HG03342 (cell line): ENCODE results near the gene CPNE4.

Experiments used
- ATAC-seq: cut with Tn5 transposase; IDR thresholded peaks from one replicate; pipeline ENCODE4 v1.9.1; 2021; ENCODE audit warnings: mild to moderate bottlenecking, moderate library complexity; ENCODE audit not compliant: unreplicated experiment

Gene CPNE4

DNA sequence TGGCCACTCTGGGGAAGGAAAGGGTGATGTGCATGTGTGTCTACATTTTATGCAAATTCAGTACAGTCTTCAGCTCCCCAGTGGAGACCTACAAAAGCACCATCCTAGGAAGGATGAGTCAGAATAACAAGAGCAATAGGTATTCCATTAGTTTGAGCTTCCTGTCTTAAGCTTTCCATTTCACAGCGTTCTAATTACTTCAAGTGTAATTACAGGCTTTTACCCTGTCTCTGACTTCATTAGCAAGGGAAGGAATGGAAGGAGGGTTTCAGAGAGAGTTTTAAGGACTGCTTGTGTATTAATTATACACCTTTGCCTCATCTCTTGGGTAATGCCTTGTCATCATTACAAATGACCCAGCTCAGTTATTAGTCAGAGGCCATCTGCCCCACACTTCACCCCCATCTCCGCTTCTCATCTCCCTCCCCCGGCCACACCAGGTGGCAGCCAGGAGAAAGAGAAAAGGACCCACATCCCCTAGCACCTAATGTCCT lies 329.2 kb downstream of the CPNE4 start:
- ATAC-seq, result peak; percentile 84

GRCh38 chr3:131705099-131705498 lies 329.7 kb downstream of the CPNE4 start:
- ATAC-seq, result no peak

DNA sequence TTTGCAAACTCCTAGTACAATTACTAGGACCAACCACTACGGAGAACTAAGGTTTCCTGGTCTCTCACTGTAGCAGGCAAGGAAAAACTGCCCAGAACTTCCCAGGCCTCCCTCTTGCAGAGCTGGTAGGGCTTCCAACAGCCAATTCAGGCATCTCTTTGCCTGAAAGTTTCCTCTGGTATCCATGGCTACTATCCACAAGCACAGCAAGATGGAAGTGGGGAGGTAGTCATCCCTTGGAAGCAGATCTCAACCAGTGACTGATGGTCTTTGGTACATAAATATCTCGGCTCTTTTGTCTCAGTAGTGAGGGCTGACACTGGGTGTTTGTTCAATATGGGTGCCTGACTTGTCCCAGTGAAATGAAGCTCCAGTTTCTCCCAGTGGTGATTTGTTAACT lies 330.7 kb downstream of the CPNE4 start:
- ATAC-seq, result no peak

DNA sequence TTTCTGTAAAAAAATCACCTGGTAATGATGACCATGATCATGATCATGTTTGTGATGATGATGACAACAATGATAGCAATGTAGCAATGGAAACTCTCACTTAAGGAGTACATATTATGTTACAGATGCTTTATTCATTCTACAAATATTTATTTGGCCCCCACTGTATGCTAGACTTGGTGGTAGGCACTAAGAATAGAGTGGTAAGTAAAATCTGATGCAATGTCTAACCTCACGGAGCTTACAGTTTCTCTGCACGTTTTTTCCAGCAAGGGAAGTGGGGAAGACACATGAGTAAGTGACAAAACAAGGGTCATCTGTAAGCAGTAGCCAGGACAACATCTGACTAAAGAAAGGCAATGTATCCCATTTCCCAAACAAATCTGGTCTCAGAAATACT lies 332.7 kb downstream of the CPNE4 start:
- ATAC-seq, result no peak

DNA sequence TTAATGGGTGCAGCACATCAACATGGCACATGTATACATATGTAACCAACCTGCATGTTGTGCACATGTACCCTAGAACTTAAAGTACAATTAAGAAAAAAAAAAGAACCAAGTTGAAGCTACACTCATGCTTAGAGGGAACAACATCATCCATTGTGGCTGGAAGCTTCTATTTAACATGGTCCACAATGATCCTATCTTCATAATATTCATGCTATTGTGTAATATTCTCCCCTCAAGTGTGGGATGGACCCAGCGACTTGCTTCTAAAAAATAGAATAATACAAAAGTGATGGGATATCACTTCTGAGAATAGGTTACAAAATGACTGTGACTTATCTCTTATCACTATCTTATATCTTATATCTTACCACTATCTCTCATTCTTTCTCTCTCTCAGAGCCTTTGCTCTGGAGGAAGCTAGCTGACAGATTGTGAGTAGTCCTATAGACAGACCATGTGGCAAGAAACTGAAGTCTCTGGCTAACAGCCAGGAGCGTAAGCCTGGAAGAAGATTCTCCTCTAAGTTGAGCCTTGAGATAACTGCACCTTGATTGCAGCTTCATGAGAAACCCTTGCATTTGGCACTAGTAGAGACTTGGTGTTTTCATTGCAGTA lies 333.6 kb downstream of the CPNE4 start:
- ATAC-seq, result no peak

DNA sequence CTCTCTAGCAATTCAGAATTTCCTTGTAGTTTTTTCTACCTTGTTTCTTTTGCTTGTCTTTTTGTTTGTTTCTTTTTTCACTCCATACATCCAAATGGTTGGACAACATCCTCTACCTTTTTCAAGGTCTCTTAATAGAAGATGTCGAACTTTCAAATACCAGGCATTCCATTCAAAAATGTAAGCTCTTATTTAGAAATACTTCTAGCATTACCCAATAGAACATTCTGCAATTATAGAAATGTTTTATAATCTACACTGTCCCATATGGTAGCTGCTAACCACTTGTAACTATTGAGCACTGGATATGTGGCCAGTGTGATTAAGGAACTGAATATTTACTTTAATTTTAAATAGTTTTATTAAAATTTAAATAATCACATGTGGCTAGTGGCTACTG lies 335.8 kb downstream of the CPNE4 start:
- ATAC-seq, result no peak

GRCh38 chr3:131694376-131694775 lies 340.4 kb downstream of the CPNE4 start:
- ATAC-seq, result no peak

DNA sequence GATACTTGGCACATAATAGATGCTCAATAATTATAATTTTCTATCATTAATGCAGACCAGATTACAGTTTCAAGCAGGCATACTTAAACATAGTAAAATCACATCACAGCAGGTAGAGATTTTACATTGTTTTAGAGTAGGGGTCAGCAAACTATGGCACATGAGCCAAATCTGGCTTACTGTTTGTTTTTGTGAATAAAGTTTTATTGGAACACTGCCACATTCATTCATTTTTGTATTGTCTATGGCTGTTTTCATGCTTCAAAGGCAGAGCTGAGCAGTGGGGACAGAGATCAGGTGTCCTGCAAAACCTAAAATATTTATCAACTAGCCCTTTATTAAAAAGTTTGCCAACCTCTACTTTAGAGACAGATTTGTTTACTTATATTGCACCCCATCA lies 342.5 kb downstream of the CPNE4 start:
- no peak for ATAC-seq

GRCh38 chr3:131690800-131691199 lies 344.0 kb downstream of the CPNE4 start:
- no peak for ATAC-seq

GRCh38 chr3:131688370-131688769 lies 346.4 kb downstream of the CPNE4 start:
- no peak for ATAC-seq

- ATAC-seq, result no peak
These were observed 365.2 kb downstream of the CPNE4 start for GRCh38 chr3:131669600-131669999.

DNA sequence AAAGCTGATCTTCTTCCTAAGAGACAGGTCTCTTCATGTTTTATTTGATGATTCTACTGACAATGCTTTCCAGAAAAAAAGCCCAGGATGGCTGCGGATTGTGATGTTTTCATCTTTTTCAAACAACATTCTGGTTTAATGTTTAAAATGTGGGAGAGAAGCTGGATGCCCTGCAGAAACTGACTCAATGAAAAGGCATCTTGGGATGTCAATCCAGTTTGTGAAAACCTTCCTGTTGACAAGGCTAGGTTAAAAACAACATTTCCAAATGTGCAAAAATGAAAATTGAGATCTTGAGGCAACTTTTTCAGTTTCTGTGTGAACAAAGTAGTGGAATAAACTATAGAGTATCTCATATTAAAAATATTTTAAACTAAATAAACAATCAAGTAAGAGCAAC lies 376.0 kb downstream of the CPNE4 start:
- no peak for ATAC-seq

GRCh38 chr3:131658115-131658514 lies 376.7 kb downstream of the CPNE4 start:
- ATAC-seq, result no peak

DNA sequence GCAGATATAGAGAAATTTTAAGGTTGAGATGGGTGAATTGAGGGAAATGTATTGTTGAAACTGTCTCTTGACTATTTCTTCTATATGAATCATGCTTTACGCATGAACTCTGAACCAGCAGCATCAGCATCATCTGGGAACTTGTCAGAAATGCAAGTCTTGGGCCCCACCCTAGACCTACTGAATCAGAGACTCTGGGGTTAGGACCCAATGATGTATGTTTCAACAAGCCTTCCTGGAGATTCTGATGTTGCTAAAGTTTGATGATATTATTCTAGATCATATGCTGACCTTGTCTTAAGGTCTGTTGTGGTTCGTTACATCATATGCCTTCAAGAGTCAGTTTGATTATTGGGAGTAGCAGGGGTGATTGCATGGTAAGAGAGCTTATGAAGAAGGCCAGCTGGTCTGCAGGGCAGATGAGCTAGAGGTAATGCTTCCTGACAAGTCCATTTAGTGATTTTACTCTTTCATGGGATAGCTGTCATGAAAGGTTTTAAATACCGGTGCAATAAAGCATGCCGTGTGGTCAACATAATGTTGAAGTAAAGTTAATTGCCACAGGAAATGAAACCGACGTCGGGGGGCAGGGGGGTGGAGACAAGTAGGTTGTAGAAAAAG lies 379.6 kb downstream of the CPNE4 start:
- ATAC-seq, result no peak

DNA sequence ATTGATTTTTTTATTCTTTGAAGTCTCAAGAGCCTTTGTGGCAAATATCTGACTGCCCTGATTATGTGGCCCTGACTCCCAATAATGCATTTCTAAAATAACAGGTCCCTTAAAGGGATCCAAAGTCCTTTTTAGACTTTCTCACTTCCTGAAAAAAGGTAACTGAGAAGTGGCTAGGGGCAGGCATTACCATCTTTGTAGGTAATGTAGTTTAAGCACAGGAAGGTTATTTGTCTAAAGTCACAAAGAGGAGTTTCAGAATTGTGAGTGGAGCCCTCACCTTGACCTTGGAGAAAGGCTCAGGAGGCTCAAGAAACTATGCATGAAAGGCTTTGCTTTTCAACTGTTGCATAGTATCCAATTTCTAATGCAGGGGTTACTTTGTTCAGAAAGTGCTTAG lies 389.2 kb downstream of the CPNE4 start:
- no peak for ATAC-seq

DNA sequence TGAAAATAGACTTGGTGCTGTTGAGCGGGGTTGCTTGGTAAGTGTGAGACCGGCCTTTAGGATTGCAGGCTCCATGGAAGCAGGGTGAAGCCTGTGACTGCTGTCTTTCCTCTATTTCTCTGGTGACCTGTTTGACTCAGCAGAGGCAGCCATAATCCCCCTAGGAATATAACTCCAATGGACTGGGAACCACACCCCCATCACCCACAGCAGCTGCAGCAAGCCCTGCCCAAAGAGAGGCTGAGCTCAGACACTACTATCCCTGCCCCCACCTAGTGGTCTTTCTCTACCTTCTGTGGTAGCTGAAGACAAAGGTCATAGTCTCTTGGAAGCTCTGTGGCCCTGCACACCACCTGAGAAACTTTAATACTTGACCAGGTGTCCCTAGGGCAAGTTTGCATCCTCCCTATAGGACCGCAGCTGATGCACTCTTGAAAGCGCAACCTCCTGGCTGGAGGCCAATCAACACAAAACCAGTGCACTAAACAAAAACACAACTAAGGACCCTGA lies 398.5 kb downstream of the CPNE4 start:
- ATAC-seq, result no peak

DNA sequence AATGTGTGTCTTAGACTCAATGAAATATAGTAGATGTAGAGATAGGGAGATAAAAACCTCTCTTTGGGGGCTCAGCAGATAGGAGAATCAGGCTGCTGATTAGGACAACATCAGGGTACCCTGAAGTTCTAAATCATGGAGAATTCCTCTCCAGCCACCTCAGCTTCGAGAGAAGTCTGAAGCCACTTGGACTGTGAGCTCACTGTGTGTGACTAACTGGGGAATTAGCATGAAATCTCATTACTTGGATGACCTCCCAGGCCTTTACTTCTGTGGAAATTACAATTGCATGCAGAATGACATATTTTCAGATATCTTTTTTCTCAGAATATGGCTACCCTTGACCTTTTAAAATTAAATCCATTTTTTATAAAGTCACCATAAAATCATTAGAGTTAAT lies 404.0 kb downstream of the CPNE4 start:
- no peak for ATAC-seq

- peak; percentile 98 for ATAC-seq
These were observed 404.7 kb downstream of the CPNE4 start for GRCh38 chr3:131630097-131630496.

GRCh38 chr3:131623431-131623830 lies 411.4 kb downstream of the CPNE4 start:
- ATAC-seq, result no peak

- ATAC-seq, result no peak
These were observed 412.1 kb downstream of the CPNE4 start for GRCh38 chr3:131622726-131623125.

DNA sequence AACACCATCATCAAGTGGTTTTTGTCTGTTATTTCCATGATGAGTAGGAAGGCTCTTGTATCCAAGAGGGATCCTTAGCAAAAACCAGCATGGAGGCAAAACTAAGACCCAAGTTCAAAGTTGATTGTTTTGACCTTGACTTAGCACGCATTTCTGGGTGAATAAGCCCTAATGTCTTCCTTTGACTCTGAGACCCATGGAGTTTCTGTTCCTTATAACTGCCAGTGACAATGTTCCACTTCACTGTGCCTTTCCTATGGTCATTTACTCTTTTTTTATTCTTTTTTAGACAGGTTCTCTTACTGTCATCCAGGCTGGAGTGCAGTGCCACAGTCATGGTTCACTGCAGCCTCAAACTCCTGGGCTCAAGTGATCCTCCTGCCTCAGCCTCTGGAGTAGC lies 413.8 kb downstream of the CPNE4 start:
- ATAC-seq, result no peak

GRCh38 chr3:131619821-131620220 lies 415.0 kb downstream of the CPNE4 start:
- ATAC-seq, result no peak

DNA sequence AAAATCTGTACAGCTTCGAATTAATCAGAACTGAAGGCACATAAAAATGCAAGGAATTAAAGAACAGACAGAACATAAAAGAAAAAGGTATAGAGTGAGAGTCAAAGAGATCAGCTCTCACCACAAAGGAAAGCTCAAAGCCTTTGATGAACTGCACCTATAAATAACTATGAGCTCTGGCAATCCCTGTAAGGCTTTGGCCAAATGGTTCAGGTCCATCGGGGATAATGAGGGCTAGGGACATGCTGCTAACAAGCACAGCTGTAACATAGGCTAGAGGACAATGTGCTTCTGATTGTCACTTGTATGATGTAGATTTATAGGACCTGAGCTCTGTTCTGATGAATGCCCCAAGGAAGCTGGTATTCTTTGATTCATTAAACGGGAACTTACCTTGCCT lies 418.1 kb downstream of the CPNE4 start:
- no peak for ATAC-seq
